H1 (cell line): Measurements from ENCODE around the gene TERB1. TPM values are rescaled to one million over a fixed set of nuclear protein-coding genes. Genes with fewer than 3 reads are reported as not detected.

Experiments used
- CHD7 ChIP-seq: fragments of 300-600 bp; sonication (generic); IDR thresholded peaks from 2 replicates; pipeline ENCODE4 v1.7.1; 2012; ENCODE audit warnings: low read length, moderate library complexity, mild to moderate bottlenecking, inconsistent platforms; ENCODE audit not compliant: insufficient replicate concordance
- HDAC2 ChIP-seq, 2 experiments: fragments of 300-600 bp in 1 of 2; sonication (generic) in 1 of 2; IDR thresholded peaks; 2 replicates each; pipeline ENCODE4 v1.6.1; 2011 to 2012; ENCODE audit warnings: low read depth in 2 of 2, low read length in 2 of 2, mild to moderate bottlenecking in 2 of 2, moderate library complexity in 2 of 2, borderline replicate concordance in 1 of 2, inconsistent platforms in 1 of 2
- MAFK ChIP-seq: IDR thresholded peaks from 2 replicates; pipeline ENCODE4 v1.6.1; 2012; ENCODE audit warnings: low read depth, mild to moderate bottlenecking, improper control_type of control experiment, low read length
- NRF1 ChIP-seq: IDR thresholded peaks from 2 replicates; pipeline ENCODE4 v1.6.1; 2011; ENCODE audit warnings: mild to moderate bottlenecking, low read depth, low read length, improper control_type of control experiment
- POLR2A ChIP-seq, 2 experiments: IDR thresholded peaks; 1 replicate in 1 of 2; 2 replicates in 1 of 2; pipeline ENCODE4 v1.6.1; 2011; ENCODE audit warnings: low read depth in 2 of 2, low read length in 2 of 2, mild to moderate bottlenecking in 2 of 2; ENCODE audit errors: control extremely low read depth in 1 of 2
- USF2 ChIP-seq: IDR thresholded peaks from 2 replicates; pipeline ENCODE4 v1.6.1; 2011; ENCODE audit warnings: low read length, improper control_type of control experiment
- polyA plus RNA-seq, 7 experiments: library from polyadenylated mRNA; depleted of rRNA in 3 of 7; stranded (reverse) in 5 of 7; unstranded in 2 of 7; fragments of >200 nt in 5 of 7; fragments of 200-250 nt in 2 of 7; gene quantifications; 1 replicate in 5 of 7; 2 replicates in 1 of 7; 4 replicates in 1 of 7; pipeline versions ENCODE4 v1.2.1 to v1.2.3, GENCODE V29; 2011 to 2013; ENCODE audit warnings: missing spikeins in 2 of 7, mixed read lengths in 2 of 7
- total RNA-seq: library from RNA; stranded (reverse); fragmentation: NEBNext Ultra II Directional; extraction: Animal tissue kit (Norgen Biotek cat#: 25700); gene quantifications from 2 replicates; pipeline ENCODE4 v1.2.1, GENCODE V29; 2021

Gene TERB1
- total and polyA plus RNA-seq, 2 of the 8 experiments (the other 6 are each of a cell fraction or from before 2014, with no cell fraction given), result not detected

GRCh38 chr16:66751053-66751302 is 50.4 kb downstream of the TERB1 start (continued):
- no peak for TF ChIP-seq CHD7
- no peak for TF ChIP-seq POLR2A (IDR thresholded peaks at IDR 0.05; ENCODE audit: control extremely low read depth in 1 of 2, low read depth in 2 of 2, low read length in 2 of 2)
- TF ChIP-seq NRF1, result no peak
- TF ChIP-seq USF2, result no peak
- TF ChIP-seq HDAC2 (IDR thresholded peaks at IDR 0.05; ENCODE audit: borderline replicate concordance in 1 of 2, low read depth in 2 of 2, low read length in 2 of 2), result 0 out of 4 replicates have a peak, but pooled peaks of 1 of the 2 experiments have one; percentile 50
- no peak for TF ChIP-seq MAFK
